GM23248 (cell line): ENCODE data around the gene GLOD4. TPM values are rescaled to one million over a fixed set of nuclear protein-coding genes. Genes with fewer than 3 reads are reported as not detected.
"Not testable (repeated sequence)": the region's sequence is repeated elsewhere in the genome, so short reads cannot be mapped to it uniquely, and the experiment has no call there.

ENCODE experiments used
- DNase-seq: peaks from one replicate; pipeline ENCODE4 v3.0.0-alpha.2; 2015
- H2AFZ ChIP-seq: fragments of 200-600 bp; sonication (generic); 2 replicates; pipeline ENCODE4 v1.6.1; 2016; ENCODE audit warnings: antibody characterized with exemption
- H3F3A ChIP-seq: fragments of 200-600 bp; sonication (generic); 2 replicates; pipeline ENCODE4 v1.6.1; 2016; ENCODE audit warnings: mild to moderate bottlenecking, antibody characterized with exemption, mixed run types; ENCODE audit not compliant: insufficient read depth
- H3K27ac ChIP-seq: fragments of 200-600 bp; sonication (generic); 2 replicates; pipeline ENCODE4 v1.5.1; 2016; ENCODE audit warnings: mild to moderate bottlenecking
- H3K27me3 ChIP-seq: fragments of 200-600 bp; sonication (generic); replicated peaks from 2 replicates; pipeline ENCODE4 v1.6.1; 2016; ENCODE audit warnings: mild to moderate bottlenecking; ENCODE audit not compliant: insufficient read depth
- H3K36me3 ChIP-seq: fragments of 200-600 bp; sonication (generic); 2 replicates; pipeline ENCODE4 v1.6.1; 2016; ENCODE audit warnings: low read depth, mild to moderate bottlenecking
- H3K4me1 ChIP-seq: fragments of 200-600 bp; sonication (generic); 2 replicates; pipeline ENCODE4 v1.6.1; 2016; ENCODE audit warnings: mild to moderate bottlenecking; ENCODE audit not compliant: insufficient read depth
- H3K4me2 ChIP-seq: fragments of 200-600 bp; sonication (generic); one replicate; pipeline ENCODE4 v1.6.1; 2016; ENCODE audit warnings: mild to moderate bottlenecking; ENCODE audit not compliant: unreplicated experiment
- H3K4me3 ChIP-seq: fragments of 200-600 bp; sonication (generic); 2 replicates; pipeline ENCODE4 v1.5.1; 2016; ENCODE audit warnings: mild to moderate bottlenecking
- H3K79me2 ChIP-seq: fragments of 200-600 bp; sonication (generic); 2 replicates; pipeline ENCODE4 v1.6.1; 2016; ENCODE audit warnings: mild to moderate bottlenecking; ENCODE audit not compliant: insufficient read depth
- H3K9ac ChIP-seq: fragments of 200-600 bp; sonication (generic); 2 replicates; pipeline ENCODE4 v1.6.1; 2016; ENCODE audit warnings: mild to moderate bottlenecking
- H3K9me2 ChIP-seq: fragments of 200-600 bp; sonication (generic); 2 replicates; pipeline ENCODE4 v1.6.1; 2016; ENCODE audit warnings: mixed run types, mild to moderate bottlenecking, moderate library complexity; ENCODE audit not compliant: insufficient read depth
- H3K9me3 ChIP-seq: fragments of 200-600 bp; sonication (generic); one replicate; pipeline ENCODE4 v1.6.1; 2017; ENCODE audit warnings: low read depth
- H4K20me1 ChIP-seq: fragments of 200-600 bp; sonication (generic); 2 replicates; pipeline ENCODE4 v1.6.0; 2016; ENCODE audit not compliant: insufficient read depth
- EZH2 ChIP-seq: fragments of 200-600 bp; sonication (generic); IDR thresholded peaks from 2 replicates; pipeline ENCODE4 v1.6.1; 2018; ENCODE audit warnings: antibody characterized with exemption, mild to moderate bottlenecking; ENCODE audit not compliant: insufficient read depth, poor library complexity, severe bottlenecking
- EZH2phosphoT487 ChIP-seq: fragments of 200-600 bp; sonication (generic); IDR thresholded peaks from 2 replicates; pipeline ENCODE4 v1.6.1; 2018; ENCODE audit warnings: antibody characterized with exemption, moderate library complexity, mild to moderate bottlenecking, low read depth; ENCODE audit not compliant: insufficient read depth
- WGBS, 2 experiments: methylation state at CpG; one replicate each; pipeline ENCODE4 v1.1.6; 2015 to 2017; ENCODE audit warnings: low lambda C conversion rate in 2 of 2, low coverage in 1 of 2; ENCODE audit errors: missing lambda C conversion rate in 2 of 2; 5-methylcytosine and 5-hydroxymethylcytosine counted together
- in situ Hi-C: fragments of 300-500 bp; cut with MboI; formaldehyde crosslinking; loops from 2 replicates; pipeline ENCODE4 v1.15.0; 2020
- polyA plus RNA-seq: library from polyadenylated mRNA; unstranded; fragments of >200 nt; fragmentation: Nextera tagmentation; extraction: Ambion mirVana; gene quantifications from 2 replicates; pipeline ENCODE4 v1.2.1, GENCODE V29; 2016
- total RNA-seq: library from RNA; depleted of rRNA; stranded (reverse); fragments of >200 nt; shearing (Covaris generic); gene quantifications from 2 replicates; pipeline ENCODE4 v1.2.3, GENCODE V29; 2014

The GLOD4 gene
- total and polyA plus RNA-seq, 2 experiments from 2014 or later = 67.7 to 76.3 TPM

- H3K79me2 ChIP-seq = peaks cover 33% of the 10 kb centered on the region
- H3K27me3 ChIP-seq = no peaks in the 10 kb centered on the region
- no peaks in the 10 kb centered on the region for H3K9me3 ChIP-seq
- H3K4me1 ChIP-seq = no peaks in the 10 kb centered on the region
- no peaks in the 10 kb centered on the region for H4K20me1 ChIP-seq
- TF ChIP-seq EZH2 = no peak
- no peak for TF ChIP-seq EZH2phosphoT487
- no peak overlapping the region for H3K9ac ChIP-seq
- in situ Hi-C loops = loop anchor here (5.0 kb wide), 1 partner anchor 193 kb away; no protein-coding TSS in a partner anchor
- no peak overlapping the region for H2AFZ ChIP-seq
- WGBS, 2 experiments = 87 to 89% methylated on average over 14 of the region's 14 CpGs
- H3F3A ChIP-seq = no peaks in the 10 kb centered on the region
- H3K36me3 ChIP-seq = peaks cover 16% of the 10 kb centered on the region; the same call in 1 of the 2 replicates
- no peak overlapping the region for H3K27ac ChIP-seq
- H3K4me3 ChIP-seq = no peak overlapping the region
- no peak for DNase-seq
- no peaks in the 10 kb centered on the region for H3K9me2 ChIP-seq
- H3K4me2 ChIP-seq = no peak overlapping the region
Observed at GRCh38 chr17:789160-789840, 7.2 kb upstream of the GLOD4 start.

DNA sequence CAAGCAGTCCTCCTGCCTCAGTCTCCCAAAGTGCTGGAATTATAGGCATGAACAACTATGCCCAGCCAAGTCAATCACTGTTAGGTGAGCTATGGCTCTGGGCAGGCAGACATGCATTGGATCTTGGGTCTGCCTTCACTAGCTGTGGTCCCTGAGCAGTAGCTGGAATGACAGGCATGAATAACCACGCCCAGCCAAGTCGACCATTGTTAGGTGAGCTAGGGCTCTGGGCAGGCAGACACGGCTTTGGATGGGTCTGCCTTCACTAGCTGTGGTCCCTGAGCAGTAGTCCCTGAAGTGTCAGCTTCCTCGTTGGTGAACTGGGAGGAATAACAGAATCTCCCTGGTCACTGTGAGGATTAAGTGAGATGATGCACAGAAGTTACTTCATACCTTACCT is 6.5 kb upstream of the GLOD4 start:
- H3K4me2 ChIP-seq = no peak overlapping the region
- H3K4me1 ChIP-seq = peaks cover 2% of the 10 kb centered on the region
- no peaks in the 10 kb centered on the region for H3K9me3 ChIP-seq
- TF ChIP-seq EZH2phosphoT487 = no peak
- TF ChIP-seq EZH2 = no peak
- no peaks in the 10 kb centered on the region for H3K9me2 ChIP-seq
- DNase-seq = no peak
- no peaks in the 10 kb centered on the region for H3K27me3 ChIP-seq
- in situ Hi-C loops = loop anchor here (5.0 kb wide), 1 partner anchor 194 kb away; no protein-coding TSS in a partner anchor
- peaks cover 16% of the 10 kb centered on the region; the same call in 1 of the 2 replicates for H3K36me3 ChIP-seq
- peaks cover 40% of the 10 kb centered on the region for H3K79me2 ChIP-seq
- no peak overlapping the region for H3K27ac ChIP-seq
- H3K9ac ChIP-seq = no peak overlapping the region
- no peak overlapping the region for H3K4me3 ChIP-seq
- H2AFZ ChIP-seq = no peak overlapping the region
- H4K20me1 ChIP-seq = no peaks in the 10 kb centered on the region
- WGBS, 2 experiments = 87 to 88% methylated on average over 4 of the region's 4 CpGs
- no peaks in the 10 kb centered on the region for H3F3A ChIP-seq

- Histone ChIP-seq H3K27ac (no peak overlapping the region), H3K9me2 (no peaks in the 10 kb centered on the region), H3K4me3 (no peak overlapping the region), H3K4me2 (no peak overlapping the region), H3K27me3 (no peaks in the 10 kb centered on the region), H3K36me3 (peaks cover 16% of the 10 kb centered on the region; the same call in 1 of the 2 replicates), H4K20me1 (no peaks in the 10 kb centered on the region), H3K9ac (no peak overlapping the region), H2AFZ (no peak overlapping the region), H3F3A (no peaks in the 10 kb centered on the region), H3K9me3 (no peaks in the 10 kb centered on the region), H3K4me1 (peaks cover 10% of the 10 kb centered on the region), H3K79me2 (peaks cover 48% of the 10 kb centered on the region)
- no peak for DNase-seq
- TF ChIP-seq EZH2 = no peak
- TF ChIP-seq EZH2phosphoT487 = no peak
- 89 to 92% methylated on average over 12 of the region's 12 CpGs for WGBS, 2 experiments
- in situ Hi-C loops = loop anchor here (5.0 kb wide), 1 partner anchor 195 kb away; no protein-coding TSS in a partner anchor
Observed at GRCh38 chr17:787641-788221, 5.7 kb upstream of the GLOD4 start.

DNA sequence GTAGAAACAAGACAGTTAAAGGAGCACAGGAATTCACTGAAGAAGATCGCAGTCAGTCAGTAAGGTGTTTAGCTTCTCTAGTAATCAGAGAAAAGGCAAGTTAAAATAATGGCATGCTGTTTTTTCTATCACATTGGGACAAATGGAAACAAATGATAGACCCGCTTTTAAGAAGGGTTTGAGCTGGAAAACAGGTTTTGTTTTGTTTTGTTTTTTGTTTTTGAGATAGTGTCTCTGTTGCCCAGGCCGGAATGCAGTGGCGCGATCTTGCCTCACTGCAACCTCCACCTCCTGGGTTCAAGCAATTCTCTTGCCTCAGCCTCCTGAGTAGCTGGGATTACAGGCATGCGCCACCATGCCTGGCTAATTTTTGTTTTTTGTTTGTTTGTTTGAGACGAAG is 3.8 kb upstream of the GLOD4 start:
- H3K27me3 ChIP-seq, H3F3A ChIP-seq, H3K4me3 ChIP-seq, H3K27ac ChIP-seq, DNase-seq, H3K9ac ChIP-seq, H3K4me1 ChIP-seq, H3K4me2 ChIP-seq, H3K9me3 ChIP-seq, H3K9me2 ChIP-seq, H4K20me1 ChIP-seq, H2AFZ ChIP-seq: not testable (repeated sequence)
- Histone ChIP-seq H3K36me3 (peaks cover 11% of the 10 kb centered on the region; the same call in 1 of the 2 replicates), H3K79me2 (peaks cover 65% of the 10 kb centered on the region)
- in situ Hi-C loops = loop anchor here (5.0 kb wide), 1 partner anchor 196 kb away; no protein-coding TSS in a partner anchor
- 90 to 91% methylated on average over 7 of the region's 7 CpGs for WGBS, 2 experiments
